Loucy (cell line): ENCODE measurements around the gene LAIR1.

Experiments
- H2AFZ ChIP-seq: fragments of 200-600 bp; sonication (generic); 2 replicates; pipeline ENCODE4 v1.6.0; 2016; ENCODE audit warnings: antibody characterized with exemption, mild to moderate bottlenecking, low read length, moderate library complexity
- H3F3A ChIP-seq: fragments of 200-600 bp; 2 replicates; pipeline ENCODE4 v1.6.0; 2016; ENCODE audit warnings: antibody characterized with exemption, low read depth, mild to moderate bottlenecking
- H3K27me3 ChIP-seq: fragments of 200-600 bp; sonication (generic); 2 replicates; pipeline ENCODE4 v1.6.1; 2014; ENCODE audit warnings: low read length, mild to moderate bottlenecking; ENCODE audit not compliant: insufficient read depth, poor library complexity, severe bottlenecking
- H3K36me3 ChIP-seq: fragments of 200-600 bp; sonication (generic); 2 replicates; pipeline ENCODE4 v1.6.1; 2016; ENCODE audit warnings: low read length; ENCODE audit not compliant: insufficient read depth
- H3K4me1 ChIP-seq: fragments of 200-600 bp; sonication (generic); 2 replicates; pipeline ENCODE4 v1.5.1; 2014; ENCODE audit warnings: low read length, mild to moderate bottlenecking; ENCODE audit not compliant: insufficient read depth, poor library complexity, severe bottlenecking
- H3K4me2 ChIP-seq: fragments of 200-600 bp; sonication (generic); 2 replicates; pipeline ENCODE4 v1.6.0; 2014; ENCODE audit warnings: antibody characterized with exemption, low read length, low read depth, mild to moderate bottlenecking; ENCODE audit not compliant: poor library complexity, severe bottlenecking
- H3K4me3 ChIP-seq: fragments of 200-600 bp; sonication (generic); 2 replicates; pipeline ENCODE4 v1.5.1; 2014; ENCODE audit warnings: low read length, mild to moderate bottlenecking, mixed read lengths; ENCODE audit not compliant: poor library complexity, severe bottlenecking
- H3K79me2 ChIP-seq: fragments of 200-600 bp; sonication (generic); 2 replicates; pipeline ENCODE4 v1.6.1; 2014; ENCODE audit warnings: low read length; ENCODE audit not compliant: insufficient read depth
- H3K9ac ChIP-seq: fragments of 200-600 bp; sonication (generic); 2 replicates; pipeline ENCODE4 v1.6.0; 2014; ENCODE audit warnings: mild to moderate bottlenecking, low read depth, low read length, moderate library complexity; ENCODE audit not compliant: poor library complexity, severe bottlenecking
- H3K9me2 ChIP-seq: fragments of 200-600 bp; sonication (generic); replicated peaks from 2 replicates; pipeline ENCODE4 v1.6.1; 2016; ENCODE audit warnings: low read depth, low read length, mixed read lengths
- H3K9me3 ChIP-seq: fragments of 200-600 bp; sonication (generic); 2 replicates; pipeline ENCODE4 v1.6.1; 2014; ENCODE audit warnings: mild to moderate bottlenecking, antibody characterized with exemption, low read length, low read depth; ENCODE audit not compliant: insufficient read depth
- H4K20me1 ChIP-seq: fragments of 200-600 bp; sonication (generic); 2 replicates; pipeline ENCODE4 v1.6.0; 2014; ENCODE audit warnings: antibody characterized with exemption, low read length, mild to moderate bottlenecking; ENCODE audit not compliant: insufficient read depth, poor library complexity, severe bottlenecking
- EZH2phosphoT487 ChIP-seq: fragments of 200-600 bp; IDR thresholded peaks from 2 replicates; pipeline ENCODE4 v1.6.1; 2018; ENCODE audit warnings: antibody characterized with exemption, mild to moderate bottlenecking, moderate library complexity, borderline replicate concordance
- TF ChIP-seq, protein P1 (sequence below): fragments of 200-600 bp; sonication (generic); conservative IDR thresholded peaks from 2 replicates; pipeline ENCODE4 v1.5.1; 2014; ENCODE audit warnings: mild to moderate bottlenecking, antibody characterized with exemption, low read length

Gene LAIR1

GRCh38 chr19:54399189-54399588, 34.5 kb upstream of the LAIR1 start:
- H4K20me1 ChIP-seq = no peaks in the 10 kb centered on the region
- no peaks in the 10 kb centered on the region for H3K4me1 ChIP-seq
- H3F3A ChIP-seq = no peaks in the 10 kb centered on the region
- no peaks in the 10 kb centered on the region for H3K79me2 ChIP-seq
- H3K4me2 ChIP-seq = no peak overlapping the region
- no peak overlapping the region for H3K9ac ChIP-seq
- no peak for TF ChIP-seq EZH2phosphoT487
- TF ChIP-seq, protein P1, sequence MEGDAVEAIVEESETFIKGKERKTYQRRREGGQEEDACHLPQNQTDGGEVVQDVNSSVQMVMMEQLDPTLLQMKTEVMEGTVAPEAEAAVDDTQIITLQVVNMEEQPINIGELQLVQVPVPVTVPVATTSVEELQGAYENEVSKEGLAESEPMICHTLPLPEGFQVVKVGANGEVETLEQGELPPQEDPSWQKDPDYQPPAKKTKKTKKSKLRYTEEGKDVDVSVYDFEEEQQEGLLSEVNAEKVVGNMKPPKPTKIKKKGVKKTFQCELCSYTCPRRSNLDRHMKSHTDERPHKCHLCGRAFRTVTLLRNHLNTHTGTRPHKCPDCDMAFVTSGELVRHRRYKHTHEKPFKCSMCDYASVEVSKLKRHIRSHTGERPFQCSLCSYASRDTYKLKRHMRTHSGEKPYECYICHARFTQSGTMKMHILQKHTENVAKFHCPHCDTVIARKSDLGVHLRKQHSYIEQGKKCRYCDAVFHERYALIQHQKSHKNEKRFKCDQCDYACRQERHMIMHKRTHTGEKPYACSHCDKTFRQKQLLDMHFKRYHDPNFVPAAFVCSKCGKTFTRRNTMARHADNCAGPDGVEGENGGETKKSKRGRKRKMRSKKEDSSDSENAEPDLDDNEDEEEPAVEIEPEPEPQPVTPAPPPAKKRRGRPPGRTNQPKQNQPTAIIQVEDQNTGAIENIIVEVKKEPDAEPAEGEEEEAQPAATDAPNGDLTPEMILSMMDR = no peak
- H3K36me3 ChIP-seq = no peaks in the 10 kb centered on the region
- no peaks in the 10 kb centered on the region for H3K9me2 ChIP-seq
- H3K4me3 ChIP-seq = no peak overlapping the region
- H3K27me3 ChIP-seq = no peaks in the 10 kb centered on the region
- H2AFZ ChIP-seq = no peak overlapping the region
- H3K9me3 ChIP-seq = no peaks in the 10 kb centered on the region

DNA sequence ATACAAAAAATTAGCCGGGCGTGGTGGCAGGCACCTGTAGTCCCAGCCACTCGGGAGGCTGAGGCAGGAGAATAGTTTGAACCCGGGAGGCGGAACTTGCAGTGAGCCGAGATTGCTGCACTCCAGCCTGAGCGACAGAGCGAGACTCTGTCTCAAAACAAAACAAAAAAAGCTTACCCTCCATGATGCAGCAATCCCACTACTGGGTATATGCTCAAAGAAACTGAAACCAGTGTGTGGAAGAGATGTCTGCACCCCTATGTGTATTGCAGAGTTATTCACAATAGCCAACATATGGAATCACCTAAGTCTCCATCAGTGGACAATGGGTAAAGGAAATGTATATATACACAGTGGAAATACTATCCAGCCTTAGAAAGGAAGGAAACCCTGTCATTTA, 31.0 kb upstream of the LAIR1 start:
- Histone ChIP-seq H4K20me1 (no peaks in the 10 kb centered on the region), H3K4me1 (peaks cover 7% of the 10 kb centered on the region), H3K4me2 (no peak overlapping the region), H3K27me3 (no peaks in the 10 kb centered on the region), H3F3A (no peaks in the 10 kb centered on the region), H3K79me2 (peaks cover 8% of the 10 kb centered on the region), H3K9ac (no peak overlapping the region), H3K9me2 (no peaks in the 10 kb centered on the region), H3K9me3 (no peaks in the 10 kb centered on the region), H2AFZ (no peak overlapping the region), H3K4me3 (no peak overlapping the region), H3K36me3 (no peaks in the 10 kb centered on the region)
- no peak for TF ChIP-seq EZH2phosphoT487
- TF ChIP-seq, protein P1 = no peak

DNA sequence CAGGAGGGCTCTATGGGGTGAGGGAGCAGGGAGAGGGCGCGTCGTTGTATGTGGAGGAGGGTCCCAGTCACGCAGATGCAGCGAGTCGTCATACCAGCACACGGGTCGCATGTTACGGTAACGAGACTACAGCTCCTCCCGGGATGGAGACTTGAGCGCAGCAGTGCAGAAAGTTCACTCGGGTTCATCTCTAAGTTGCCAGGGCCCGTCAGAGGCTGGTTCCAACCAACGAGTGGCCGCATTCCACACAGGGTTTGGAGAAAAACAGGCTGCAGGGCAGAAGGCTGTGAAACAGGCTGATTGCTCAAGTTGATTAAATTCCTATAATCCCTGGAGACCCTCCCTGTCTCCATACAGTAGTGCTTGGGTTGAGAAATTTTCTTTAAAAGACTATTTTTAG, 28.6 kb upstream of the LAIR1 start:
- Histone ChIP-seq H4K20me1 (no peaks in the 10 kb centered on the region), H3K4me3 (no peak overlapping the region), H3K79me2 (peaks cover 27% of the 10 kb centered on the region), H3K4me2 (no peak overlapping the region), H3K9me2 (no peaks in the 10 kb centered on the region), H3K9ac (no peak overlapping the region), H3K36me3 (no peaks in the 10 kb centered on the region), H2AFZ (no peak overlapping the region), H3K9me3 (no peaks in the 10 kb centered on the region), H3K4me1 (peaks cover 29% of the 10 kb centered on the region), H3F3A (peaks cover 7% of the 10 kb centered on the region), H3K27me3 (no peaks in the 10 kb centered on the region)
- TF ChIP-seq, protein P1 = no peak
- no peak for TF ChIP-seq EZH2phosphoT487
